ENCODE data around the gene CEP162. TPM values are rescaled to one million over a fixed set of nuclear protein-coding genes. Genes with fewer than 3 reads are reported as not detected.
"Not testable (repeated sequence)": the region's sequence is repeated elsewhere in the genome, so short reads cannot be mapped to it uniquely, and the experiment has no call there.

The CEP162 gene
- total RNA-seq, 2 experiments from 2014 or later, result 2.6 to 2.8 TPM

DNA sequence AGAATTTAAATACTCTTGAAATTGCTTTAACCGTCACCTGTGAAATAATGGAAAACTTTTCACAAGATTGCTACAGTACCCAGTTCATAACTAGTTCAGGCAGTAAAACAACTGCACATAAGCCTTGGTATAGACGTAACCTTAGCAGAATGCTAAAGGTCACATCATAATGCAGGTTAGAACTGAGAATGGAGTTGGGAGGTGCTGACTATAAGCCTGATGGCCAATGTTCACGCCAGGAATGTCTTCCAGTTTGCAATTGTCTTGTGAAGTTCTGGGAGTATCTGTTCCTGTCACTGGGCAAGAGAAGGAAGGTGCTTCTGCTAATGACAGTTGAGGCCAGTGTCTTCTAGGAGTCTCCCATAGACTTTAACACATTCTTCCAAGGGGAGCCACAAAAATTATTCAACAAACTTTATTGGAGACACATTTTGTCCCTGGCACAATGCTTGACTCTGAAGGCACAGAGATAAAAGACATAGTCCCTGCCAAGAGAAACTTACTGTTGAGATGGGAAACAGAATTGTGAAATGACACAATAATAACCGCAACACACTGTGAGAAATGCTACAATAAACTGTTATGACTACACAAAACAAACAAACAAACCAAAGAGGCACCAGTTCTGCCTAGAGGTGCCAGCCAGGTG lies 24.6 kb upstream of the CEP162 start:
- peaks cover 0 to 3% of the 10 kb centered on the region in 2 experiments for H3K27me3 ChIP-seq (ENCODE audit: control insufficient read depth in 1 of 2, insufficient read depth in 2 of 2, low read length in 2 of 2)
- H3K9me3 ChIP-seq (ENCODE audit: control insufficient read depth in 1 of 2, insufficient read depth in 1 of 2, low read length in 2 of 2), result no peaks in the 10 kb centered on the region
- ChIA-PET POLR2A (no interaction called here), CTCF (no interaction called here)
- Mint-ChIP-seq H3K27ac (no peak overlapping the region), H3K9me3 (no peaks in the 10 kb centered on the region), H3K4me1 (ENCODE audit: low read depth) (no peaks in the 10 kb centered on the region), H3K36me3 (ENCODE audit: low read depth) (no peaks in the 10 kb centered on the region), H3K27me3 (peaks cover 43% of the 10 kb centered on the region), H3K4me3 (no peak overlapping the region)
- no peaks in the 10 kb centered on the region for H3K36me3 ChIP-seq (ENCODE audit: insufficient read depth, low read length)
- intact Hi-C loops (cut with DNase I, micrococcal nuclease), result no loop called here
- H3K4me3 ChIP-seq (ENCODE audit: low read length), result no peak overlapping the region
- ATAC-seq (ENCODE audit: poor library complexity), result no peak
- H3K27ac ChIP-seq (ENCODE audit: low read depth in 1 of 2, low read length in 2 of 2), result no peak overlapping the region
- DNase-seq, result no peak
- TF ChIP-seq, protein P1, sequence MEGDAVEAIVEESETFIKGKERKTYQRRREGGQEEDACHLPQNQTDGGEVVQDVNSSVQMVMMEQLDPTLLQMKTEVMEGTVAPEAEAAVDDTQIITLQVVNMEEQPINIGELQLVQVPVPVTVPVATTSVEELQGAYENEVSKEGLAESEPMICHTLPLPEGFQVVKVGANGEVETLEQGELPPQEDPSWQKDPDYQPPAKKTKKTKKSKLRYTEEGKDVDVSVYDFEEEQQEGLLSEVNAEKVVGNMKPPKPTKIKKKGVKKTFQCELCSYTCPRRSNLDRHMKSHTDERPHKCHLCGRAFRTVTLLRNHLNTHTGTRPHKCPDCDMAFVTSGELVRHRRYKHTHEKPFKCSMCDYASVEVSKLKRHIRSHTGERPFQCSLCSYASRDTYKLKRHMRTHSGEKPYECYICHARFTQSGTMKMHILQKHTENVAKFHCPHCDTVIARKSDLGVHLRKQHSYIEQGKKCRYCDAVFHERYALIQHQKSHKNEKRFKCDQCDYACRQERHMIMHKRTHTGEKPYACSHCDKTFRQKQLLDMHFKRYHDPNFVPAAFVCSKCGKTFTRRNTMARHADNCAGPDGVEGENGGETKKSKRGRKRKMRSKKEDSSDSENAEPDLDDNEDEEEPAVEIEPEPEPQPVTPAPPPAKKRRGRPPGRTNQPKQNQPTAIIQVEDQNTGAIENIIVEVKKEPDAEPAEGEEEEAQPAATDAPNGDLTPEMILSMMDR (IDR thresholded peaks at IDR 0.05), result no peak
- H3K4me1 ChIP-seq (ENCODE audit: insufficient read depth, low read length), result no peaks in the 10 kb centered on the region

DNA sequence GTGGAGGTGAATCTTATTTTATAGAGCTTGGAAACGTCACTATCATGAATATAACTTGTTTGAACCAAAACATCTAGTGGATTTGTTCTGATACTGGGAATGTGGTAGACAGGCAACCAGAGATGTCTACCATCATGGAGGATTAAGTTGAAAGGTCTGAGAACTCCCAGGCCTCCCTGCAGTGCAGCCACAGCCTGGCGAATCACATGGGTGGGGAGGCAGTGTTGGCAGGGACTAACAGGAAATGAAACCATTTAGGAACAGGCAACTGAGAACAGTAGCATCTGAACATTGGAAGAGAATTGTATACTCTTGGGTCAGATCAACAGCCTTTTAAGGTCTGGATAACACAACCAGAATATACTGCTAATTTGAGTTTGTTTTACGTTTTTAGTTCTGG lies 22.3 kb upstream of the CEP162 start:
- intact Hi-C loops (cut with DNase I, micrococcal nuclease), result no loop called here
- Histone ChIP-seq H3K27me3 (ENCODE audit: control insufficient read depth in 1 of 2, insufficient read depth in 2 of 2, low read length in 2 of 2) (peaks cover 0 to 3% of the 10 kb centered on the region in 2 experiments), H3K36me3 (ENCODE audit: insufficient read depth, low read length) (no peaks in the 10 kb centered on the region), H3K4me1 (ENCODE audit: insufficient read depth, low read length) (no peaks in the 10 kb centered on the region), H3K27ac (ENCODE audit: low read depth in 1 of 2, low read length in 2 of 2) (no peak overlapping the region), H3K4me3 (ENCODE audit: low read length) (no peak overlapping the region), H3K9me3 (ENCODE audit: control insufficient read depth in 1 of 2, insufficient read depth in 1 of 2, low read length in 2 of 2) (no peaks in the 10 kb centered on the region)
- no peaks in the 10 kb centered on the region for H3K4me1 Mint-ChIP-seq (ENCODE audit: low read depth)
- no peak overlapping the region for H3K27ac Mint-ChIP-seq
- ChIA-PET POLR2A (no interaction called here), CTCF (no interaction called here)
- TF ChIP-seq, protein P1 (IDR thresholded peaks at IDR 0.05), result no peak
- no peak for ATAC-seq (ENCODE audit: poor library complexity)
- no peaks in the 10 kb centered on the region for H3K36me3 Mint-ChIP-seq (ENCODE audit: low read depth)
- peaks cover 25% of the 10 kb centered on the region for H3K27me3 Mint-ChIP-seq
- no peak for DNase-seq
- H3K9me3 Mint-ChIP-seq, result no peaks in the 10 kb centered on the region
- H3K4me3 Mint-ChIP-seq, result no peak overlapping the region

DNA sequence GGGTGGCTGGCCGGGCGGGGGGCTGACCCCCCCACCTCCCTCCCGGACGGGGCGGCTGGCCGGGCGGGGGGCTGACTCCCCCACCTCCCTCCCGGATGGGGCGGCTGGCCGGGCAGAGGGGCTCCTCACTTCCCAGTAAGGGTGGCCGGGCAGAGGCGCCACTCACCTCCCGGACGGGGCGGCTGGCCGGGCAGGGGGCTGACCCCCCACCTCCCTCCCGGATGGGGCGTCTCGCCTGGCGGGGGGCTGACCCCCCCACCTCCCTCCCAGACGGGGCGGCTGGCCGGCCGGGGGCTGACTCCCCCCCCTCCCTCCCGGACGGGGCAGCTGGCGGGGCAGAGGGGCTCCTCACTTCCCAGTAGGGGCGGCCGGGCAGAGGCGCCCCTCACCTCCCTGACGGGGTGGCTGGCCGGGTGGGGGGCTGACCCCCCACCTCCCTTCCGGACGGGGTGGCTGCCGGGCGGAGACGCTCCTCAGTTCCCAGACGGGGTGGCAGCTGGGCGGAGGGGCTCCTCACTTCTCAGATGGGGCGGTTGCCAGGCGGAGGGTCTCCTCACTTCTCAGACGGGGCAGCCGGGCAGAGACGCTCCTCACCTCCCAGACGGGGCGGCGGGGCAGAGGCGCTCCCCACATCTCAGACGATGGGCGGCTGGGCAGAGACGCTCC lies 17.1 kb upstream of the CEP162 start:
- H3K27me3 Mint-ChIP-seq, result peaks cover 20% of the 10 kb centered on the region
- H3K9me3 ChIP-seq (ENCODE audit: control insufficient read depth in 1 of 2, insufficient read depth in 1 of 2, low read length in 2 of 2); H3K4me1 Mint-ChIP-seq (ENCODE audit: low read depth); CTCF ChIA-PET; H3K27me3 ChIP-seq (ENCODE audit: control insufficient read depth in 1 of 2, insufficient read depth in 2 of 2, low read length in 2 of 2); ATAC-seq (ENCODE audit: poor library complexity); H3K9me3 Mint-ChIP-seq; H3K4me3 ChIP-seq (ENCODE audit: low read length); H3K27ac ChIP-seq (ENCODE audit: low read depth in 1 of 2, low read length in 2 of 2); H3K36me3 Mint-ChIP-seq (ENCODE audit: low read depth); H3K4me1 ChIP-seq (ENCODE audit: insufficient read depth, low read length); H3K4me3 Mint-ChIP-seq; H3K36me3 ChIP-seq (ENCODE audit: insufficient read depth, low read length); intact Hi-C loops (cut with DNase I, micrococcal nuclease); POLR2A ChIA-PET; DNase-seq; H3K27ac Mint-ChIP-seq: not testable (repeated sequence)
